Measurements from ENCODE around the gene RABGAP1L.

DNA sequence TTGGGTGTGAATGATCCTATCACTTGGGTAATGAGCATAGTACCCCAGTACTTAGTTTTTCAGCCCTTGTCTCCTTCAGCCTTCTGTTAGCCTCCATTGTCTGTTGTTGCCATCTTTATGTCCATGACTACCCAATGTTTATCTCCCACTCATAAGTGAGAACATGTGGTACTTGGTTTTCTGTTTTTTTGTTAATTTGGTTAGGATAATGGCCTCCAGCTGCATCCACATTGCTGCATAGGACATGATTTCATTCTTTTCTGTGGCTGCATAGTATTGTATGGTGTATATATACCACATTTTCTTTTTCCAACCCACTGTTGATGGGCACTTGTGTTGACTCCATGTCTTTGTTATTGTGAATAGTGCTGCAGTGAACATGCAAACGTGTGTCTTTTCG is 248.8 kb downstream of the RABGAP1L start:
- TF ChIP-seq, protein P1, sequence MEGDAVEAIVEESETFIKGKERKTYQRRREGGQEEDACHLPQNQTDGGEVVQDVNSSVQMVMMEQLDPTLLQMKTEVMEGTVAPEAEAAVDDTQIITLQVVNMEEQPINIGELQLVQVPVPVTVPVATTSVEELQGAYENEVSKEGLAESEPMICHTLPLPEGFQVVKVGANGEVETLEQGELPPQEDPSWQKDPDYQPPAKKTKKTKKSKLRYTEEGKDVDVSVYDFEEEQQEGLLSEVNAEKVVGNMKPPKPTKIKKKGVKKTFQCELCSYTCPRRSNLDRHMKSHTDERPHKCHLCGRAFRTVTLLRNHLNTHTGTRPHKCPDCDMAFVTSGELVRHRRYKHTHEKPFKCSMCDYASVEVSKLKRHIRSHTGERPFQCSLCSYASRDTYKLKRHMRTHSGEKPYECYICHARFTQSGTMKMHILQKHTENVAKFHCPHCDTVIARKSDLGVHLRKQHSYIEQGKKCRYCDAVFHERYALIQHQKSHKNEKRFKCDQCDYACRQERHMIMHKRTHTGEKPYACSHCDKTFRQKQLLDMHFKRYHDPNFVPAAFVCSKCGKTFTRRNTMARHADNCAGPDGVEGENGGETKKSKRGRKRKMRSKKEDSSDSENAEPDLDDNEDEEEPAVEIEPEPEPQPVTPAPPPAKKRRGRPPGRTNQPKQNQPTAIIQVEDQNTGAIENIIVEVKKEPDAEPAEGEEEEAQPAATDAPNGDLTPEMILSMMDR (conservative IDR thresholded peaks at IDR 0.05; ENCODE audit: low read length), result no peak
- TF ChIP-seq EZH2phosphoT487 (IDR thresholded peaks at IDR 0.05; ENCODE audit: borderline replicate concordance), result no peak
